K562 (cell line): ENCODE measurements around the gene RTP3. TPM values are rescaled to one million over a fixed set of nuclear protein-coding genes. Genes with fewer than 3 reads are reported as not detected.

Experiments
- ATF7 ChIP-seq: fragments of 450-650 bp; IDR thresholded peaks from 2 replicates; pipeline ENCODE4 v1.7.1; 2014; ENCODE audit warnings: mild to moderate bottlenecking, moderate library complexity
- BCOR ChIP-seq: fragments of 450-650 bp; IDR thresholded peaks from 2 replicates; pipeline ENCODE4 v1.6.1; 2016
- CCNT2 ChIP-seq: IDR thresholded peaks from 2 replicates; pipeline ENCODE4 v1.6.1; 2011; ENCODE audit warnings: borderline replicate concordance, low read depth, mild to moderate bottlenecking, moderate library complexity, mixed read lengths, low read length; ENCODE audit not compliant: insufficient read length; ENCODE audit errors: extremely low read depth
- FOXK1 ChIP-seq: sonication (generic); formaldehyde crosslinking; IDR thresholded peaks from 2 replicates; pipeline ENCODE4 v1.8.0; 2022; ENCODE audit warnings: missing genetic modification reagents, mild to moderate bottlenecking, borderline replicate concordance
- NFIX ChIP-seq: fragments of 250-450 bp; sonication (Bioruptor Pico); IDR thresholded peaks from 2 replicates; pipeline ENCODE4 v1.4.0; 2020; ENCODE audit warnings: low read depth, mild to moderate bottlenecking, moderate library complexity
- PML ChIP-seq: IDR thresholded peaks from 2 replicates; pipeline ENCODE4 v1.6.1; 2012; ENCODE audit warnings: low read length, inconsistent platforms
- PPARD ChIP-seq: fragments of 250-450 bp; sonication (Bioruptor Pico); IDR thresholded peaks from 2 replicates; pipeline ENCODE4 v1.8.0; 2022; ENCODE audit warnings: inconsistent platforms, mild to moderate bottlenecking, moderate library complexity
- RBBP5 ChIP-seq: fragments of 200-600 bp; sonication (generic); IDR thresholded peaks from 2 replicates; pipeline ENCODE4 v1.6.1; 2012; ENCODE audit warnings: borderline replicate concordance, mild to moderate bottlenecking, low read length, control low read depth, inconsistent platforms; ENCODE audit not compliant: insufficient read depth, poor library complexity, severe bottlenecking
- SUPT5H ChIP-seq: fragments of 450-650 bp; IDR thresholded peaks from 2 replicates; pipeline ENCODE4 v1.6.1; 2016
- TEAD1 ChIP-seq, 2 experiments: fragments of 450-650 bp in 1 of 2; sonication (generic) in 1 of 2; formaldehyde crosslinking; IDR thresholded peaks; 2 replicates each; pipeline versions ENCODE4 v1.4.0 to v1.8.0; 2020 to 2022; ENCODE audit warnings: mild to moderate bottlenecking in 2 of 2, missing genetic modification reagents in 1 of 2
- TFE3 ChIP-seq: fragments of 450-650 bp; formaldehyde crosslinking; IDR thresholded peaks from 2 replicates; pipeline ENCODE4 v1.4.0; 2020; ENCODE audit warnings: mild to moderate bottlenecking, mixed read lengths
- UBTF ChIP-seq, 2 experiments: IDR thresholded peaks; 2 replicates each; pipeline ENCODE4 v1.6.1; 2012; ENCODE audit warnings: improper control_type of control experiment in 2 of 2, low read depth in 2 of 2, low read length in 2 of 2, borderline replicate concordance in 1 of 2
- ZC3H4 ChIP-seq: sonication (generic); formaldehyde crosslinking; IDR thresholded peaks from 2 replicates; pipeline ENCODE4 v1.9.0; 2021; ENCODE audit warnings: missing genetic modification reagents, borderline replicate concordance
- ZNF217 ChIP-seq: sonication (generic); formaldehyde crosslinking; IDR thresholded peaks from 2 replicates; pipeline ENCODE4 v1.8.0; 2022; ENCODE audit warnings: mild to moderate bottlenecking, missing genetic modification reagents
- polyA plus RNA-seq, 8 experiments: library from polyadenylated mRNA; depleted of rRNA in 4 of 8; stranded (reverse) in 5 of 8; unstranded in 3 of 8; fragments of >200 nt; fragmentation: Nextera tagmentation in 2 of 8; fragmentation: Illumina TruSeq in 1 of 8; extraction: Ambion mirVana in 2 of 8; extraction: Trizol in 1 of 8; gene quantifications; 2 replicates each; pipeline versions ENCODE4 v1.2.1 to v1.2.3, GENCODE V29; 2011 to 2014; ENCODE audit warnings: inconsistent platforms in 1 of 8, missing spikeins in 1 of 8
- total RNA-seq, 7 experiments: library from RNA; depleted of rRNA in 6 of 7; stranded (reverse); fragments of >200 nt in 6 of 7; fragmentation: Illumina TruSeq in 2 of 7; extraction: Trizol in 2 of 7; gene quantifications; 2 replicates each; pipeline versions ENCODE4 v1.2.1 to v1.2.3, GENCODE V29; 2011 to 2021; ENCODE audit warnings: low replicate concordance in 1 of 7
- TF ChIP-seq, protein P1 (sequence below): fragments of 250-450 bp; sonication (Bioruptor Pico); IDR thresholded peaks from 2 replicates; pipeline ENCODE4 v1.8.0; 2022; ENCODE audit warnings: inconsistent platforms
- TF ChIP-seq, protein P2 (sequence below): fragments of 250-450 bp; sonication (Bioruptor Pico); IDR thresholded peaks from 2 replicates; pipeline ENCODE4 v1.8.0; 2022; ENCODE audit warnings: moderate library complexity, mild to moderate bottlenecking, inconsistent platforms
- TF ChIP-seq, protein P3 (sequence below), 2 experiments: fragments of 250-450 bp in 1 of 2; fragments of 450-650 bp in 1 of 2; sonication (Bioruptor Pico) in 1 of 2; IDR thresholded peaks; 2 replicates each; pipeline versions ENCODE4 v1.6.1 to v1.8.0; 2016 to 2021; ENCODE audit warnings: mild to moderate bottlenecking in 2 of 2, moderate library complexity in 2 of 2, missing compliant biosample characterization in 1 of 2, missing genetic modification characterization in 1 of 2
- TF ChIP-seq, protein P4 (sequence below): sonication (generic); formaldehyde crosslinking; IDR thresholded peaks from 2 replicates; pipeline ENCODE4 v1.9.0; 2022; ENCODE audit warnings: mild to moderate bottlenecking, missing genetic modification reagents

RTP3 gene
- total and polyA plus RNA-seq, 9 of the 15 experiments (the other 6 are each of a cell fraction or from before 2014, with no cell fraction given) = not detected

GRCh38 chr3:46549408-46549904 lies 51.7 kb downstream of the RTP3 start (continued):
- TF ChIP-seq, protein P1, sequence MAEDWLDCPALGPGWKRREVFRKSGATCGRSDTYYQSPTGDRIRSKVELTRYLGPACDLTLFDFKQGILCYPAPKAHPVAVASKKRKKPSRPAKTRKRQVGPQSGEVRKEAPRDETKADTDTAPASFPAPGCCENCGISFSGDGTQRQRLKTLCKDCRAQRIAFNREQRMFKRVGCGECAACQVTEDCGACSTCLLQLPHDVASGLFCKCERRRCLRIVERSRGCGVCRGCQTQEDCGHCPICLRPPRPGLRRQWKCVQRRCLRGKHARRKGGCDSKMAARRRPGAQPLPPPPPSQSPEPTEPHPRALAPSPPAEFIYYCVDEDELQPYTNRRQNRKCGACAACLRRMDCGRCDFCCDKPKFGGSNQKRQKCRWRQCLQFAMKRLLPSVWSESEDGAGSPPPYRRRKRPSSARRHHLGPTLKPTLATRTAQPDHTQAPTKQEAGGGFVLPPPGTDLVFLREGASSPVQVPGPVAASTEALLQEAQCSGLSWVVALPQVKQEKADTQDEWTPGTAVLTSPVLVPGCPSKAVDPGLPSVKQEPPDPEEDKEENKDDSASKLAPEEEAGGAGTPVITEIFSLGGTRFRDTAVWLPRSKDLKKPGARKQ (CRISPR knock-in tag) = no peak
- peak in 1 of 2 experiments; percentile 23; a peak in 1 of 4 replicates for TF ChIP-seq UBTF (IDR thresholded peaks at IDR 0.05; ENCODE audit: borderline replicate concordance in 1 of 2, low read depth in 2 of 2, low read length in 2 of 2)
- TF ChIP-seq SUPT5H = no peak; the same call in 1 of the 2 replicates
- no peak for TF ChIP-seq FOXK1 (CRISPR knock-in tag)
- no peak for TF ChIP-seq NFIX (CRISPR knock-in tag)
- TF ChIP-seq PML = peak; percentile 76
- TF ChIP-seq, protein P2, sequence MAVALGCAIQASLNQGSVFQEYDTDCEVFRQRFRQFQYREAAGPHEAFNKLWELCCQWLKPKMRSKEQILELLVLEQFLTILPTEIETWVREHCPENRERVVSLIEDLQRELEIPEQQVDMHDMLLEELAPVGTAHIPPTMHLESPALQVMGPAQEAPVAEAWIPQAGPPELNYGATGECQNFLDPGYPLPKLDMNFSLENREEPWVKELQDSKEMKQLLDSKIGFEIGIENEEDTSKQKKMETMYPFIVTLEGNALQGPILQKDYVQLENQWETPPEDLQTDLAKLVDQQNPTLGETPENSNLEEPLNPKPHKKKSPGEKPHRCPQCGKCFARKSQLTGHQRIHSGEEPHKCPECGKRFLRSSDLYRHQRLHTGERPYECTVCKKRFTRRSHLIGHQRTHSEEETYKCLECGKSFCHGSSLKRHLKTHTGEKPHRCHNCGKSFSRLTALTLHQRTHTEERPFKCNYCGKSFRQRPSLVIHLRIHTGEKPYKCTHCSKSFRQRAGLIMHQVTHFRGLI (CRISPR knock-in tag) = no peak
- no peak for TF ChIP-seq ZNF217
- TF ChIP-seq BCOR = peak; percentile 72
- TF ChIP-seq TFE3 (CRISPR knock-in tag) = no peak
- TF ChIP-seq, protein P3, sequence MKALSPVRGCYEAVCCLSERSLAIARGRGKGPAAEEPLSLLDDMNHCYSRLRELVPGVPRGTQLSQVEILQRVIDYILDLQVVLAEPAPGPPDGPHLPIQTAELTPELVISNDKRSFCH (CRISPR knock-in tag; IDR thresholded peaks at IDR 0.05) = no peak
- TF ChIP-seq, protein P3 (tag; IDR thresholded peaks at IDR 0.05) = peak; percentile 92
- TF ChIP-seq CCNT2 = no peak
- peak; percentile 85 to 92 for TF ChIP-seq TEAD1 (CRISPR knock-in tag; IDR thresholded peaks at IDR 0.05)
- peak; percentile 66 for TF ChIP-seq RBBP5
- TF ChIP-seq, protein P4, sequence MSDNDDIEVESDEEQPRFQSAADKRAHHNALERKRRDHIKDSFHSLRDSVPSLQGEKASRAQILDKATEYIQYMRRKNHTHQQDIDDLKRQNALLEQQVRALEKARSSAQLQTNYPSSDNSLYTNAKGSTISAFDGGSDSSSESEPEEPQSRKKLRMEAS (CRISPR knock-in tag) = no peak
- no peak for TF ChIP-seq ZC3H4 (CRISPR knock-in tag)
- no peak for TF ChIP-seq PPARD
- peak; percentile 75 for TF ChIP-seq ATF7
